Endometrial microvascular endothelial cells (primary cell): ENCODE data around the gene SELENOH. TPM values are rescaled to one million over a fixed set of nuclear protein-coding genes. Genes with fewer than 3 reads are reported as not detected.

ENCODE experiments used
- in situ Hi-C: cut with HindIII; loops from 2 replicates; pipeline ENCODE4 v1.10.0; 2017; ENCODE audit warnings: low sequenced_read_pairs, low pct_unique_long_range_greater_than_20kb; ENCODE audit errors: inconsistent ontology term
- total RNA-seq: library from RNA; depleted of rRNA; stranded (reverse); fragments of >200 nt; gene quantifications from one replicate; pipeline ENCODE4 v1.2.3, GENCODE V29; 2015; ENCODE audit errors: inconsistent ontology term

The SELENOH gene
- total RNA-seq, 1 donor from 2014 or later, result 129 TPM

DNA sequence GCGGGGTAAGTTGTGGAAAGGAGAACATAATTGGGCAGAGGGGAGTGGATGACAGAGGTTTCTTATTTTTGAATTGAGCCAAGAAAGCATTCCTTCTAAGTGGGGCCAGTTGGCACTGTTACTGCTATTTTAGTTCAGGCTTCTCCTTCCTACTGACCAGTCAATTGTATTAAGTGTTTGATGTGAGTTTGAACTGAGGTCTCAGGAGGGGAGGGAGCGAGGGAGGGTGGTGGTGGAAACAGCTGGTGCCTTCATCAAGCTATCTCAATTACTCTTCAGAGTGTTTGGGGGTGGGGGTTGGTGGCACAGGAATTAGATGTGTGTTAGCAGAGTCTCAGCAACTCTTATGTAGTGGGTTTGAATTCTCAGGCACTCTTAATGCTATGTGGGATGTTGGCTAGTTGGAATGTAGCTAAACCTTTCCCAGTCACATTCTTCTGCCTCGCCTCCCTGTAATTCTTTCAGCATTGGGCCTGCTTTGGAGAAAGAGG lies 34.8 kb downstream of the SELENOH start:
- in situ Hi-C loops, result no loop called here

DNA sequence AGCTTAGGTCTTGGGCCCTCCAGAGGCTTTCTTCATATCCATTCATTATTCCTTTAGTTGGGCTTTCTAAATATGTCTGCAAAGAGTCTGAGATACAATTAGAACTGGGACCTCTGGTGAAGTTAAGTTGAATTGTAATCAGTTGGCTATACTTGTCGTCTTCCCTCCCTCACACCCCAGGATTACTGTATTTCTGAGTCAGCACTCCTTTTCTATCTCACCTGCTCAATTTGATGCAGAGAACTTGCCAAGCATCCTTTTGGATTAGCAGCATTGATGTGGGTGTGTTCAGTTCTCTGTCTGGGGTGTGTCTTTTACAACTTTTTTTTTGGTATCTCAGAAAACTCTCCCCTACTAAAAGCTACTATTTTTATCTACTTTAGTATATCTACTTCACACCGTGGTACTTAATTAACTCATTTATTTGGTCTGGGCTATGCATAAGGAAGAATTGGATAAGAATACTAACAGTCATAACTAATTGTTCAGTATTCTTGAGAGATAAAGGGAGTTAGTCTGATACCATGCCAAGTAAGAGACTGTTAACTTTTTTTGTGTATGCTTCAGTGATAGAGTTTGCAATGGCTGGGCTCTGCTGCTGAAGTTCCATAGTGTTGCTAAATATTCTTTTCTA lies 35.4 kb downstream of the SELENOH start:
- in situ Hi-C loops, result no loop called here

DNA sequence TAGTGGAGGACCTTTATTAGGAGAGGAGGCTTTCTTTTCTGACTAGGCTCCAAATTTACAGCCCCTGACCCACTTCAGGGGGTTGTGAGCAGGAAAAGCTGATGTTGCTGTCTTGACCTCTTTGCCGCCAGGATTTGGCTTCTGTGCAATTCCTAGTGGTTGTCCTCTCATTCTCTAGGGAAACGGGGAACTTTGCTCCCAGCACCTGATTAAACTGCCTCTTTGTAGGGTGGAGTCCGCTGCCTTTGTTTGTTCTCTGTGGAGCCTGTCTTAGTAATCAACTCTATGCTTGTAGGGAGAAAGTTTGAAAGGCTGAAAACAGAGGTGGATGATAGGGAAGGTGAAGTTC lies 36.7 kb downstream of the SELENOH start:
- in situ Hi-C loops, result no loop called here

DNA sequence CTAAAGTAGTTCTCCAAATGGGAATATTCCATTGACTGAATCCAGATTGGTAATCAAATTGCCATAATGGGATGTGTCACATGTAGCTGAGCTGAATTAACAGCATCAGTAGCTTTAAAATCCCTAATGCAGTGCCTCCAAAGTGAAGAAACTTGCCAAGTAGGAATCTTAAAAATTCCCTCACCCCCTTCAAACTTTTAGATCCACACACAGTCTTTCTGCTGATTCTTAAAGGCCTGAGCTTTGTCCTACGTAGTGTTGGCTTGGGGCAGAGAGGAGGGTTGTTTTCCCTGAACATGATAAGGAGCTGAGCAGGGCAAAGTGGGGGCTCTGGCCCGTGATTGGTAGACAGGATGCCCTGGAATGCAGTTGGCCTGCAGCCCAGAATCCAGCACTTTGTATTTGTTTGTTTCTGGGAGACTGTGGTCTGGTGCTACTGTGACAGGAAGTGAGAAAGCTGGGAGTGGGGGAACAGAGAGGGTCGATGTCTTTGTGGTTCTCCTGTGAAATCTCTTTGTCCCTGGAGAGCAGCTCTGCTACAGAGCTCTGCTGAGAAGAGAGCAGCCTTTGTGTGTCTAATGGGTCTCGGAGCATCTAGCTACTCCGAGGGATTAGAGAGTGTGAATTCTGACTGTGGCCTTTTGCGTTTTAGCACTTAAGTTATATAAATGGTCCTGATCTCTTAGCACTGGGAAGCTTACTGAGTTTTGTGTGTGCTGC lies 37.2 kb downstream of the SELENOH start:
- in situ Hi-C loops, result no loop called here

DNA sequence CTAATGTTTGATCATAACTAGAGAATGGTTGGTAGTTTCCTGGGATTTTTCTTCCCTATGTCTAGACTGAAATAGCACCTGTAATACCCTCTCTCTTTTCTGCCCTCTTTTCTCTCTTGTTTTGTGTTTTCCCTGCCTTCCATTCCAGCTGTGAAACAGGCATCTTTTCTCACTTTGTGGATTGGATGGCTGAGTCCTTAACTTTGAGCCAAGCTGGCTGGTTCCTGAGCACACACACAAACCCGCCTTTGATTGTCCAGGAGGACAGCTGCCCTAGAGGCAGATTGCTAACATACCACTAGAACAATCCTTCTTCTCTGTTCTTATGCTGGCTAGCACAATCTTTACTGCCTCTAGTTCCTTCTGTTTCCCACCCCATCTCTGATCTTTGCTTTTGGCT lies 38.0 kb downstream of the SELENOH start:
- in situ Hi-C loops, result no loop called here

DNA sequence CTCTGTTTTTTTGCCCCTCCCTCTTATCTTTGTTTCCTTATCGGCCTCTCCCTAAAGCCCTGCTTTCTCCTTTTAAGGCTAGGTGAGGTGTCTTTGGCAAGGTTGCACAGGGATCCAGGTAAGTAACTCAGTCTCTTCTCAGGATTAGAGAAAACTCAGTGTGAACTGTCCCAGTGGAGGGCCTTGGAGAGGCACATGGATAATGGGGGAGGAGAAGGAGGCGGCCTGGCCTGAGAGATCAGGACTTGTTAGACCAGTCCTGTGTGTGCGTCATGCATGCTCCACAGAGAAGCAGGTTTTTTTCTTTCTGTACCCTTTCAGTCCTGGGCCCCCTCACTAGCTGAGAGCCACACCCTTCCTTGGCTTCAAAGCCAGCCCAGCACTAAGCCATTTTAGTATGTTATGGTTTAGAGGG lies 40.2 kb downstream of the SELENOH start:
- in situ Hi-C loops, result no loop called here

DNA sequence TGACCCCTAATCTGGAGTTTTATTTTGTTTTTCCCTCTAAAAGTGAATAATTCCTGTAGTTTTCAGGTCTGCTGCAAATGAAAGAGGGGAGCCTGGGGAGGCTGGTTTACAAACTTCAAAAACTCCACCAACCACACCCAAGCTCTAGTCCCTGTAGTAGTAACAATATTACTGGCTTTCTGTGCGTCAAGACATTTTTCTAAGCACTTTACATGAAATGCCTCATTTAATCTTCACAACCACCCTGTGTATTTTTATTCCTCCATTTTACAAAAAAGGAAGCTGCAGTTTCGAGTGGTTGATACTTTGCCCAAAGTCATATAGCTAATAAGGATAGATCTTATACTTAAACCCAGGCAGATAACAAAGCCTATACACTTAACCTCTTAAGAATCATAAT lies 43.8 kb downstream of the SELENOH start:
- in situ Hi-C loops, result no loop called here

DNA sequence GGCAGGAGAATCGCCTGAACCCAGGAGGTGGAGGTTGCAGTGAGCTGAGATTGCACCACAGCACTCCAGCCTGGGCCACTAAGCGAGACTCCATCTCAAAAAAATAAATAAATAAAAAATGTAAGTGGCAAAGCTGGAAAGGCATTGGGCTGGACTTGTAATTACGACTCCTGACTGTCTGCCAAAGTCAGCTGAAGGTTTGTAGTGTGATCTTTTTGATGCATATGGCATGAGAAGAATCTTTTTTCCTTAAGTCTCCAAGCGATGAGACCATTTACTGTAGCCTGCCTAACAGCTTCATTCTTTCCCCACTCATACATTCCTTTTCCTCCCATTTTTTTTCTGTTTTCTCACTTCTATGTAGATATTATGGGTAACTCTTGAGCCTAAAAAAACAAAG lies 45.1 kb downstream of the SELENOH start:
- in situ Hi-C loops, result no loop called here

DNA sequence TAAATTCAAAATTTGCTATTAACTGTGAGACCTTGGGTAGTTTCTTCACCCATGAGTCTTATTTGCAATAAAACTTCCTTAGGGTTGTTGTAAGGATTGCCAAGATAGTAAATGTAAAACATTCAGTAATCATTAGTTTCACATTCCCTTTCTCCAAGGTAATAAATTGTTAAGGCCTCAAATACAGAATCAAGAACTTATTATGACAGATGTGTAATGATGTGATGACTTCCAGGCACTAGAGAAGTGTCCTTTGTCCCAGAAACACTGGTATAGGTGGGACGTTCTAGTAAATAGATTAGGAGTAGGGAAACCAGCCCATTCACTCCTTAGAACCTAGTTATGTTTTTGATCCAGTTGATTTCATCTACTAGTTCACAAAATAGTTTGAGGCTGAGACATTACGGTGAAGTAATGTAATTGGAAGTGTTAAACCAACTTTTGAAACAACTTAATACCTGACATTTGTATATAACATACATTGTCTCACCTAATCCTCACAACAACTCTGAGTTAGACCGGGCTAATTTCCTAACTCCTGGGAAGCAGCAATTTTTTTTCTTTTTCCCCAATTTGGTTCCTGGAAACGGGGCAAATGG lies 45.8 kb downstream of the SELENOH start:
- in situ Hi-C loops, result no loop called here

DNA sequence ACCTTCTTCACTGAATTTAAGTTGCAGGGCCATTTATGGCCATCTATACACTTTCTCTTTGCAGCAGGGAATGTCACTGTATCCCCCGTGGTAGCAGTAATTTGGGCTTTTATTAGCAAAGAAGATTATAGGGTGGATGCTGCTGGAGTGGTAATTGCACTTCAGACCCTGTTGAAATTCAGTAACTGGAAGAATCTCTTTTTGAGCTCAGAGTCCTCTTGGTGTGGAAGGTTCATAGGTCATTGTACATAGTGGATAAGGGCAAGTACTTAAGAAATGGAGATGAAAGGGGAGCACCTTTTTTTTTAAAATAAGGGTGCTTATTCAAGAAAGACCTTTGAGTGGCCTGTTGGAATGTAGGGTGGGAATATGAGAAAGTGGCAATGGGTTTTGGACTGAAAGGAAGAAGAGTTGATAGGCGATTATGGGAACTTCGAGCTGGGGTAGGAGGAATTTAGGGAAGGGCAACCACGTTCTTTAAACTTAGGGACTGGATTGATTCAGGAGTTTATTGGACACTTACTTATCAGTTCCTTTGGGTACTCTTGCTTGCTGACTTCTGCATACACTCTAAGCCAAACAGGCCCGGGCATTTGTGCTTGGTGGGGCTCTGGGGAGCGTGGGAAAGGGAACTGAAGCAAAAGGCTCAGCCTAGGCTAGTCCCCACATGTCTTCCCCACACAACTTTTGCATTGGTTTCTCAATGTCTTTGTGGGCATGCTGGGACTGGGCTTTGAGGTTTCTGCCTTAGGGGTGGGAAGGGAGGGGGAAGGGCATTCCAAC lies 46.8 kb downstream of the SELENOH start:
- in situ Hi-C loops, result no loop called here

DNA sequence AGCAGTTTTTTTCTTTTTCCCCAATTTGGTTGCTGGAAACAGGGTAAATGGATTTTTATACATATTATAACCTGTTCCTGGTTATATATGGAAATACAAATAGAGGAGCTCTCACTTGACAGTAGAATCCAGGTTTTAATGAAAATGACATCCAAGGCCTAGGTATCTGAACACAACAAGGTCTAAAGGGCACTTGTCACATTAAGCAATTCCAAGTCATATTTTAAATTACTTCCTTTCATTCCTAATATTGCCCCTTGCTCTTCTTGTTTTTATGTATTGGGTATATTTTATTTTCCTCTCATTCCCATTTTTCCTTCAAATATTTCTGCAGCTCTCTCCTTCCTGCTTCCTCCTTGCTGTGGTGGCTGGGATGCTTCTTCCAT lies 47.4 kb downstream of the SELENOH start:
- in situ Hi-C loops, result no loop called here

DNA sequence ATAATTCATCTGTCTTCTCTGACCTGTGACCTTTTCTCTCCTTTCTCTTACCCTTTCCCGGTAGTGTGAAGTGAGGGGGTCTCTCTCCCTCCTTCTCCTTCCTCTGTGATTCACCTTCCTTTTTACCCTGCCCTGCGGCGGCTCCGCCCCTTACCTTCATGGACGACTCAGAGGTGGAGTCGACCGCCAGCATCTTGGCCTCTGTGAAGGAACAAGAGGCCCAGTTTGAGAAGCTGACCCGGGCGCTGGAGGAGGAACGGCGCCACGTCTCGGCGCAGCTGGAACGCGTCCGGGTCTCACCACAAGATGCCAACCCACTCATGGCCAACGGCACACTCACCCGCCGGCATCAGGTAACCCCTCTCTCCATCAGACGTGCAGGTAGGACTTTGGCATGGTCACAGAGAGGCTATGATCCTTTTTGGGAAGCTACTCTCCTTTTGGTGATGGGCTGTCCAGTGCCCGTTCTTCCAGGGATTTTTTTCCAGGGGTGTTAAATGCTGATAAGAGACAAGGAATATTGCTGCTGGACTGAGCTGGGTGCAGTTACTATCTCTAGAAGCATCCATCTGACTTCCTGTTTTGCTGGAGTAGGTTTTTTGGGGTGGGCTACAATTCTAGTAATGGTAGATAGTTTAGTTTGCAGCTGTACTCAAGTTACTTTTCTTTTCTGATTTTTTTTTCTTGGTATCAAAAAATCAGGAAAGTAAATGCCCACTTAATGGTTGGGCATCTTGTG lies 50.2 kb downstream of the SELENOH start:
- in situ Hi-C loops, result no loop called here

DNA sequence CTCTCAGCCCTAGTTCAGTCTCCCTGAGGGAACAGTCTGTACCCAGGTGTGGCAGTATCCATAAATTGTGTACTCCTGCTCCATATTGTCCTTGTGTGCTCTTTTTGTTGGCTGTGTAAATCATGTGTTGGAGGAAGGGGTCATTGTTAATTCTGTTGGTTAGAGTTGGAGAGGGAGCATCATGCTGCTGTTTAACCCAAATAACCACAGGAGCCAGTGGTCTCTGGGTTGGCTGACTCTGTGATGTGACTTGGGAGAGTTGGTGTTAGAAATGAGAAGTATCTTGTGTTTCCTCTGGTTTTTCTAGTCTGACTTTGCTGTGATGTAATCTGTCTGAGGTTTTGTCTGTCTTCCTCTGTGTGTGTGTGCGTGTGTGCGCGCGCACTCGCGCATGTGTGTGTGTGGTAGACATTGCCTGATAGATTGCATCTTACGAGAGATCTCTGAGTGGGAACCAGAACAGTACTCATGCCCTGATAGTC lies 50.8 kb downstream of the SELENOH start:
- in situ Hi-C loops, result no loop called here

DNA sequence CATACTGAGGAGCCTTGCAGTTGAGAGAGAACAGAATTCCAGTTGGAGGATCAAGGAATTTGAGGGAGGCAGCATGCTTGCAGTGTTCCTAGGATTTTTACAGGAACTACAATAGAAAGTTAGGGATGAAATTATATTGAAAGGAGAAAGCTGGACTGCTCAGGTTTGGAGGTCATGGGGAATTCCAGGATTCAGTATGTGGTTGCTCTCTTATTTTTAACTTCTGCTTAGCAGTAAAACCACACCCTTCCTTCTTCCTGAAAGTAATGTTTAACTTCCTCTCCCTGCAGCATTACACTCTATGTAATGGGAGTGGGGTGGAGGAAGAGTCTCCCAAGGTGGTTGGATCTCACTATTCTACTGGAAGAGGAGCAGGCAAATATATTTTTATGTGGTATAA lies 51.6 kb downstream of the SELENOH start:
- in situ Hi-C loops, result no loop called here

Other genes with a start within 250 kb of the SELENOH start
- gene SLC43A1, start 225.8 kb upstream of the SELENOH start, total RNA-seq, result 5.5 TPM
- 75.8 TPM for gene TIMM10, start 210.7 kb upstream of the SELENOH start, total RNA-seq
- gene SMTNL1, start 203.9 kb upstream of the SELENOH start, total RNA-seq, result not detected
- 58.0 TPM for gene UBE2L6, start 173.8 kb upstream of the SELENOH start, total RNA-seq
- gene SERPING1, start 143.8 kb upstream of the SELENOH start, total RNA-seq, result 14.9 TPM
- gene YPEL4, start 91.6 kb upstream of the SELENOH start, total RNA-seq, result not detected
- 20.6 TPM for gene CLP1, start 83.7 kb upstream of the SELENOH start, total RNA-seq
- 60.3 TPM for gene ZDHHC5, start 73.4 kb upstream of the SELENOH start, total RNA-seq
- 17.7 TPM for gene MED19, start 29.3 kb upstream of the SELENOH start, total RNA-seq
- 89.9 TPM for gene TMX2, start 28.9 kb upstream of the SELENOH start, total RNA-seq
- not detected for gene BTBD18, start 10.3 kb downstream of the SELENOH start, total RNA-seq
- 158 TPM for gene CTNND1, start 20.3 kb downstream of the SELENOH start, total RNA-seq